K562 (cell line): ENCODE data around the gene PRSS50. TPM values are rescaled to one million over a fixed set of nuclear protein-coding genes. Genes with fewer than 3 reads are reported as not detected.

Experiments used
- ATAC-seq: fragments of 200-7000 bp; cut with Tn5 transposase; 3 replicates; pipeline ENCODE4 v1.9.1; 2020; ENCODE audit warnings: moderate library complexity
- BruUV-seq: library from RNA; stranded (reverse); fragments of 400-500 nt; replicated peaks from 2 replicates; lab custom pipeline; 2021; lab: Mats Ljungman, UMichigan
- CTCF ChIA-PET: fragments of 300-600 bp; formaldehyde crosslinking; extraction: SDS; loops from one replicate; lab custom pipeline; 2021; ENCODE audit warnings: low intra/inter-chr PET ratio; lab: Yijun Ruan, JAX
- POLR2A ChIA-PET: fragments of 300-600, 350-650 bp; sonication (Branson Sonifier 250); formaldehyde crosslinking; extraction: SDS; loops from one replicate; lab custom pipeline; 2021; ENCODE audit warnings: antibody characterized with exemption, inconsistent platforms; lab: Yijun Ruan, JAX
- DNase-seq, 4 experiments: peaks; one replicate each; pipeline versions ENCODE4 v3.0.0 to v3.0.0-alpha.2; 2011 to 2018; ENCODE audit warnings: low spot score in 3 of 4, mixed read lengths in 3 of 4; ENCODE audit errors: extremely low read depth in 1 of 4
- FAIRE-seq: peaks from 2 replicates; lab custom pipeline; 2011; peaks lifted over from hg19 to GRCh38; lab: Jason Lieb, UNC
- H2AFZ ChIP-seq: 2 replicates; pipeline ENCODE4 v1.6.0; 2011; ENCODE audit warnings: low read depth, low read length, control low read depth, inconsistent platforms
- H3K27ac ChIP-seq: fragments of 200-600 bp; 3 replicates; pipeline ENCODE4 v1.8.0; 2011; ENCODE audit warnings: low read depth, mild to moderate bottlenecking, control low read depth, inconsistent platforms, low read length, moderate library complexity, mixed read lengths; ENCODE audit errors: extremely low read depth
- H3K27me3 ChIP-seq, 2 experiments: fragments of 300-600 bp in 1 of 2; 2 replicates in 1 of 2; 3 replicates in 1 of 2; pipeline versions ENCODE4 v1.6.0 to v1.8.0; 2011; ENCODE audit warnings: inconsistent platforms in 2 of 2, low read length in 2 of 2, mild to moderate bottlenecking in 1 of 2, mixed read lengths in 1 of 2, moderate library complexity in 1 of 2; ENCODE audit not compliant: control insufficient read depth in 2 of 2, insufficient read depth in 2 of 2
- H3K36me3 ChIP-seq: fragments of 300-600 bp; 3 replicates; pipeline ENCODE4 v1.8.0; 2011; ENCODE audit warnings: mild to moderate bottlenecking, low read length, inconsistent platforms; ENCODE audit not compliant: control insufficient read depth, insufficient read depth
- H3K4me1 ChIP-seq, 2 experiments: fragments of 200-600 bp in 1 of 2; replicated peaks in 1 of 2; 2 replicates in 1 of 2; 3 replicates in 1 of 2; pipeline versions ENCODE4 v1.5.1 to v1.8.0; 2011; ENCODE audit warnings: inconsistent platforms in 2 of 2, low read length in 2 of 2, mild to moderate bottlenecking in 1 of 2, mixed read lengths in 1 of 2, moderate library complexity in 1 of 2; ENCODE audit not compliant: control insufficient read depth in 2 of 2, insufficient read depth in 2 of 2
- H3K4me2 ChIP-seq: 2 replicates; pipeline ENCODE4 v1.6.1; 2011; ENCODE audit warnings: low read length, control low read depth, inconsistent platforms, mixed read lengths; ENCODE audit not compliant: insufficient read depth
- H3K4me3 ChIP-seq: fragments of 200-600 bp; sonication (generic), shearing (Covaris generic); 2 replicates; pipeline ENCODE4 v1.5.1; 2016; ENCODE audit warnings: control low read depth, inconsistent platforms
- H3K79me2 ChIP-seq: fragments of 200-600 bp; 3 replicates; pipeline ENCODE4 v1.8.0; 2011; ENCODE audit warnings: low read length, inconsistent platforms; ENCODE audit not compliant: control insufficient read depth, insufficient read depth
- H3K9ac ChIP-seq, 2 experiments: 2 replicates each; pipeline versions ENCODE4 v1.6.0 to v1.6.1; 2011; ENCODE audit warnings: low read depth in 2 of 2, low read length in 2 of 2, control low read depth in 1 of 2, inconsistent platforms in 1 of 2, mild to moderate bottlenecking in 1 of 2, mixed read lengths in 1 of 2; ENCODE audit not compliant: insufficient read depth in 1 of 2
- H3K9me1 ChIP-seq: one replicate; pipeline ENCODE4 v1.6.0; 2011; ENCODE audit warnings: inconsistent platforms, mild to moderate bottlenecking, low read length, moderate library complexity; ENCODE audit not compliant: control insufficient read depth, insufficient read depth
- H3K9me3 ChIP-seq: replicated peaks from 2 replicates; pipeline ENCODE4 v1.5.1; 2011; ENCODE audit warnings: low read depth, low read length, inconsistent platforms; ENCODE audit not compliant: control insufficient read depth, insufficient read depth
- H4K20me1 ChIP-seq: replicated peaks from 2 replicates; pipeline ENCODE4 v1.6.1; 2011; ENCODE audit warnings: low read length, inconsistent platforms, mixed read lengths; ENCODE audit not compliant: control insufficient read depth, insufficient read depth
- BCOR ChIP-seq: fragments of 450-650 bp; IDR thresholded peaks from 2 replicates; pipeline ENCODE4 v1.6.1; 2016
- CTCF ChIP-seq, 3 experiments: IDR thresholded peaks in 2 of 3; conservative IDR thresholded peaks in 1 of 3; 2 replicates each; pipeline ENCODE4 v1.5.1; 2011 to 2012; ENCODE audit warnings: low read length in 3 of 3, mild to moderate bottlenecking in 3 of 3, control low read depth in 2 of 3, improper control_type of control experiment in 1 of 3, inconsistent platforms in 1 of 3, low read depth in 1 of 3, mixed read lengths in 1 of 3, moderate library complexity in 1 of 3; ENCODE audit not compliant: insufficient read depth in 2 of 3
- FOSL1 ChIP-seq: fragments of 200-800 bp; sonication (Bioruptor generic); conservative IDR thresholded peaks from 2 replicates; pipeline ENCODE4 v1.6.1; 2016; ENCODE audit warnings: missing genetic modification characterization, missing compliant biosample characterization
- JUND ChIP-seq, 2 experiments: IDR thresholded peaks; 2 replicates in 1 of 2; 3 replicates in 1 of 2; pipeline ENCODE4 v1.6.1; 2011; ENCODE audit warnings: borderline replicate concordance in 2 of 2, low read depth in 2 of 2, low read length in 2 of 2, improper control_type of control experiment in 1 of 2, missing biosample characterization in 1 of 2, missing genetic modification characterization in 1 of 2, missing genetic modification reagents in 1 of 2
- MYNN ChIP-seq, 2 experiments: sonication (generic); formaldehyde crosslinking in 1 of 2; IDR thresholded peaks; 2 replicates each; pipeline versions ENCODE4 v1.5.0 to v1.6.1; 2016 to 2020; ENCODE audit warnings: antibody characterized with exemption in 1 of 2, missing genetic modification reagents in 1 of 2
- NCOR1 ChIP-seq: fragments of 450-650 bp; IDR thresholded peaks from 2 replicates; pipeline ENCODE4 v1.6.1; 2016; ENCODE audit warnings: mild to moderate bottlenecking, moderate library complexity
- REST ChIP-seq, 2 experiments: fragments of 450-650 bp; formaldehyde crosslinking in 1 of 2; IDR thresholded peaks; 2 replicates each; pipeline versions ENCODE4 v1.4.0 to v1.6.1; 2014 to 2020; ENCODE audit warnings: mild to moderate bottlenecking in 2 of 2, borderline replicate concordance in 1 of 2, low read depth in 1 of 2
- ZNF175 ChIP-seq: fragments of 200-800 bp; sonication (Bioruptor generic); IDR thresholded peaks from 2 replicates; pipeline ENCODE4 v1.6.1; 2016; ENCODE audit warnings: low read depth, mild to moderate bottlenecking, missing genetic modification characterization, missing compliant biosample characterization
- ZNF24 ChIP-seq: fragments of 450-650 bp; IDR thresholded peaks from 2 replicates; pipeline ENCODE4 v1.6.1; 2016
- WGBS: fragments of 100-300 bp; shearing (Covaris generic); methylation state at CpG from one replicate; pipeline ENCODE4 v1.1.6; 2016; ENCODE audit warnings: low coverage, mixed read lengths; ENCODE audit not compliant: insufficient coverage; ENCODE audit errors: missing lambda C conversion rate; 5-methylcytosine and 5-hydroxymethylcytosine counted together
- in situ Hi-C: fragments of 300-500 bp; cut with MboI; formaldehyde crosslinking; loops from 4 replicates; pipeline ENCODE4 v1.15.0; 2018; ENCODE audit warnings: inconsistent platforms, mixed read lengths
- intact Hi-C: fragments of 100-400 bp; cut with micrococcal nuclease; formaldehyde crosslinking; loops from 2 replicates; pipeline ENCODE4 v1.14.2; 2022
- polyA plus RNA-seq, 8 experiments: library from polyadenylated mRNA; depleted of rRNA in 4 of 8; stranded (reverse) in 5 of 8; unstranded in 3 of 8; fragments of >200 nt; fragmentation: Nextera tagmentation in 2 of 8; fragmentation: Illumina TruSeq in 1 of 8; extraction: Ambion mirVana in 2 of 8; extraction: Trizol in 1 of 8; gene quantifications; 2 replicates each; pipeline versions ENCODE4 v1.2.1 to v1.2.3, GENCODE V29; 2011 to 2014; ENCODE audit warnings: inconsistent platforms in 1 of 8, missing spikeins in 1 of 8
- total RNA-seq, 7 experiments: library from RNA; depleted of rRNA in 6 of 7; stranded (reverse); fragments of >200 nt in 6 of 7; fragmentation: Illumina TruSeq in 2 of 7; extraction: Trizol in 2 of 7; gene quantifications; 2 replicates each; pipeline versions ENCODE4 v1.2.1 to v1.2.3, GENCODE V29; 2011 to 2021; ENCODE audit warnings: low replicate concordance in 1 of 7

PRSS50 gene
- total and polyA plus RNA-seq, 9 of the 15 experiments (the other 6 are each of a cell fraction or from before 2014, with no cell fraction given) = 0.01 TPM; not detected in 8

- Histone ChIP-seq H3K27me3 (peaks cover 17 to 54% of the 10 kb centered on the region in 2 experiments), H3K9me1 (no peaks in the 10 kb centered on the region), H4K20me1 (peaks cover 6% of the 10 kb centered on the region; the same call in 1 of the 2 replicates), H3K36me3 (no peaks in the 10 kb centered on the region), H3K4me1 (no peaks in the 10 kb centered on the region), H3K27ac (no peak overlapping the region), H3K9me3 (no peaks in the 10 kb centered on the region), H3K4me2 (no peak overlapping the region), H2AFZ (no peak overlapping the region), H3K9ac (no peak overlapping the region), H3K79me2 (no peaks in the 10 kb centered on the region), H3K4me3 (no peak overlapping the region)
- CTCF ChIA-PET = interaction anchor here (0.9 kb wide), 1 partner anchor 162 kb away, joined by 3 read pairs; no protein-coding TSS in a partner anchor
- intact Hi-C loops (no loop called here), in situ Hi-C loops (no loop called here)
- WGBS = 3% methylated on average over 9 of the region's 9 CpGs
- DNase-seq (peak in 1 of 4 experiments; percentile 24), ATAC-seq (peak; percentile 75), FAIRE-seq (peak; percentile 74)
- POLR2A ChIA-PET = interaction anchor here (0.6 to 2.1 kb wide), 3 partner anchors 18 to 897 kb away, joined by 3 to 5 read pairs (median 3); no protein-coding TSS in a partner anchor
- BruUV-seq = no TSS peak
- TF ChIP-seq BCOR (no peak), NCOR1 (no peak), FOSL1 (tag) (no peak), ZNF24 (peak; percentile 41; the same call in 1 of the 2 replicates), REST (IDR thresholded peaks at IDR 0.05; ENCODE audit: borderline replicate concordance) (peak; percentile 32; the same call in 1 of the 2 replicates), REST (CRISPR knock-in tag; IDR thresholded peaks at IDR 0.05; ENCODE audit: low read depth) (no peak), JUND (IDR thresholded peaks at IDR 0.05; ENCODE audit: borderline replicate concordance, low read depth, low read length) (0 out of 2 replicates have a peak, but pooled peaks have one; percentile 7), JUND (tag; IDR thresholded peaks at IDR 0.05; ENCODE audit: borderline replicate concordance, low read depth, low read length) (no peak), ZNF175 (no peak), MYNN (IDR thresholded peaks at IDR 0.05) (no peak), MYNN (CRISPR knock-in tag; IDR thresholded peaks at IDR 0.05) (no peak), CTCF (IDR thresholded peaks at IDR 0.05 in 2 of 3, conservative IDR thresholded peaks at IDR 0.05 in 1 of 3; ENCODE audit: insufficient read depth in 2 of 3, low read depth in 1 of 3, low read length in 3 of 3) (peak; percentile 39 to 62 (median 54); a peak in 5 of 6 replicates)
These were observed 15.5 kb upstream of the PRSS50 start for GRCh38 chr3:46733026-46733800.
